Neuronal stem cell (in vitro differentiated cells): ENCODE measurements around the gene KAZN.
"Not testable (repeated sequence)": the region's sequence is repeated elsewhere in the genome, so short reads cannot be mapped to it uniquely, and the experiment has no call there.

Experiments used
- DNase-seq: peaks from one replicate; pipeline ENCODE4 v3.0.0-alpha.2; 2013; ENCODE audit warnings: low spot score
- H2AFZ ChIP-seq: one replicate; pipeline ENCODE4 v1.6.1; 2013; ENCODE audit warnings: mild to moderate bottlenecking, low read length, inconsistent platforms
- H2AK5ac ChIP-seq: 2 replicates; pipeline ENCODE4 v1.6.1; 2013; ENCODE audit warnings: low read depth, mild to moderate bottlenecking, inconsistent platforms, low read length, moderate library complexity, mixed read lengths
- H2BK120ac ChIP-seq: 2 replicates; pipeline ENCODE4 v1.6.1; 2013; ENCODE audit warnings: low read depth, mild to moderate bottlenecking, inconsistent platforms, low read length, moderate library complexity, mixed read lengths
- H2BK12ac ChIP-seq: one replicate; pipeline ENCODE4 v1.6.1; 2013; ENCODE audit warnings: low read length, inconsistent platforms
- H2BK15ac ChIP-seq: 2 replicates; pipeline ENCODE4 v1.6.1; 2013; ENCODE audit warnings: mild to moderate bottlenecking, low read length, inconsistent platforms, mixed read lengths
- H2BK5ac ChIP-seq: one replicate; pipeline ENCODE4 v1.6.1; 2013; ENCODE audit warnings: inconsistent platforms, mild to moderate bottlenecking, low read length, moderate library complexity
- H3K14ac ChIP-seq: one replicate; pipeline ENCODE4 v1.6.1; 2013; ENCODE audit warnings: low read length, inconsistent platforms
- H3K18ac ChIP-seq: 2 replicates; pipeline ENCODE4 v1.6.1; 2013; ENCODE audit warnings: low read length, inconsistent platforms
- H3K23ac ChIP-seq: 2 replicates; pipeline ENCODE4 v1.6.1; 2013; ENCODE audit warnings: low read depth, mild to moderate bottlenecking, mixed read lengths, low read length, inconsistent platforms; ENCODE audit not compliant: poor library complexity
- H3K27ac ChIP-seq: replicated peaks from 3 replicates; pipeline ENCODE4 v1.5.1; 2013; ENCODE audit warnings: low read length, inconsistent platforms
- H3K27me3 ChIP-seq, 3 experiments: 2 replicates each; pipeline ENCODE4 v1.6.1; 2013; ENCODE audit warnings: low read length in 3 of 3, mild to moderate bottlenecking in 2 of 3, inconsistent platforms in 1 of 3, low read depth in 1 of 3, mixed read lengths in 1 of 3, moderate library complexity in 1 of 3; ENCODE audit not compliant: control insufficient read depth in 3 of 3, insufficient read depth in 3 of 3
- H3K36me3 ChIP-seq, 2 donors: replicated peaks in 1 of 2; 2 replicates each; pipeline ENCODE4 v1.6.1; 2013; ENCODE audit warnings: low read length in 2 of 2; ENCODE audit not compliant: control insufficient read depth in 2 of 2, insufficient read depth in 2 of 2
- H3K4ac ChIP-seq: 2 replicates; pipeline ENCODE4 v1.6.1; 2013; ENCODE audit warnings: inconsistent platforms, mild to moderate bottlenecking, low read length, moderate library complexity
- H3K4me1 ChIP-seq, 2 donors: 1 replicate in 1 of 2; 2 replicates in 1 of 2; pipeline ENCODE4 v1.6.1; 2013; ENCODE audit warnings: low read length in 2 of 2, low read depth in 1 of 2; ENCODE audit not compliant: control insufficient read depth in 2 of 2, insufficient read depth in 1 of 2
- H3K4me2 ChIP-seq: one replicate; pipeline ENCODE4 v1.6.1; 2013; ENCODE audit warnings: mild to moderate bottlenecking, low read length, inconsistent platforms; ENCODE audit not compliant: insufficient read depth, poor library complexity, severe bottlenecking
- H3K4me3 ChIP-seq, 2 donors: 2 replicates each; pipeline ENCODE4 v1.5.1; 2013; ENCODE audit warnings: low read length in 2 of 2, mild to moderate bottlenecking in 2 of 2, inconsistent platforms in 1 of 2, moderate library complexity in 1 of 2
- H3K79me1 ChIP-seq: one replicate; pipeline ENCODE4 v1.6.1; 2013; ENCODE audit warnings: low read depth, mild to moderate bottlenecking, inconsistent platforms, low read length, moderate library complexity
- H3K9ac ChIP-seq: one replicate; pipeline ENCODE4 v1.6.1; 2013; ENCODE audit warnings: mild to moderate bottlenecking, low read depth, low read length, inconsistent platforms; ENCODE audit not compliant: poor library complexity
- H3K9me3 ChIP-seq, 2 donors: replicated peaks in 1 of 2; 2 replicates each; pipeline versions ENCODE3 to v1.6.1; 2013; ENCODE audit warnings: low read length in 2 of 2, mild to moderate bottlenecking in 2 of 2, inconsistent platforms in 1 of 2, low read depth in 1 of 2, mixed read lengths in 1 of 2, moderate library complexity in 1 of 2; ENCODE audit not compliant: control insufficient read depth in 2 of 2, insufficient read depth in 1 of 2
- H4K8ac ChIP-seq: one replicate; pipeline ENCODE4 v1.6.1; 2013; ENCODE audit warnings: low read depth, mild to moderate bottlenecking, inconsistent platforms, low read length, moderate library complexity
- H4K91ac ChIP-seq: one replicate; pipeline ENCODE4 v1.6.1; 2013; ENCODE audit warnings: low read length, low read depth, mild to moderate bottlenecking, inconsistent platforms; ENCODE audit not compliant: poor library complexity
- WGBS, 2 donors: extraction: QIAGEN DNeasy Blood & Tissue Kit; methylation state at CpG; one replicate each; pipeline ENCODE4 v1.1.7; 2013; ENCODE audit warnings: missing lambda C conversion rate in 2 of 2, mixed read lengths in 1 of 2; ENCODE audit not compliant: insufficient read length in 2 of 2, insufficient replicate concordance in 1 of 2; ENCODE audit errors: extremely low coverage in 2 of 2; 5-methylcytosine and 5-hydroxymethylcytosine counted together

The KAZN gene

DNA sequence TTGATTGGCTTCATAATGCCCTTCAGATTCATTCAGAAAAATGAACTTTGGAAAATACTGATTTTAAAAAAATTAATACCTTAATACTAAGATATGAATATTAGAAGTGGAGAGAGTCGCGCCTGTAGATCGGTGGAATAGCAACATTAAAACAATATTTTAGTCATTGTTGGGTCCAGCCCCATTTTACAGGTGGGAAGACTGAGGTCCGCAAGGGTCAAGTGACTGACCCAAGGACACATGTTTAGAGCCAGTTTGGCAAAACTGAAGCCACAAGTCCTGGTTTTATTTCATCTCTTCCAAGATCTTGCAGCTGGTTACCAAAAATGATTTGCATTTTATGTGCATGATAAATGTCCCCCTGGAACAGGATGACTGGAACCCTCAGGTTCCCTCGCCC is 441.4 kb downstream of the KAZN start:
- Histone ChIP-seq H4K91ac (no peak overlapping the region), H3K14ac (no peak overlapping the region), H2BK5ac (no peak overlapping the region), H2AFZ (no peak overlapping the region), H4K8ac (no peak overlapping the region), H2BK15ac (no peak overlapping the region), H2BK120ac (no peak overlapping the region), H2AK5ac (no peak overlapping the region), H3K27me3 (no peaks in the 10 kb centered on the region), H3K9me3 (no peaks in the 10 kb centered on the region), H3K4ac (no peak overlapping the region), H3K4me3 (no peak overlapping the region), H3K18ac (peak overlapping the region; percentile 52), H3K36me3 (peaks cover 0 to 43% of the 10 kb centered on the region in 2 donors), H3K79me1 (no peaks in the 10 kb centered on the region), H3K4me1 (peaks cover 9 to 16% of the 10 kb centered on the region in 2 donors), H3K4me2 (no peak overlapping the region), H2BK12ac (no peak overlapping the region), H3K27ac (no peak overlapping the region), H3K23ac (no peak overlapping the region), H3K9ac (no peak overlapping the region)
- WGBS, 2 donors, result no CpG with 5 or more reads among the region's 5 CpGs
- no peak for DNase-seq

DNA sequence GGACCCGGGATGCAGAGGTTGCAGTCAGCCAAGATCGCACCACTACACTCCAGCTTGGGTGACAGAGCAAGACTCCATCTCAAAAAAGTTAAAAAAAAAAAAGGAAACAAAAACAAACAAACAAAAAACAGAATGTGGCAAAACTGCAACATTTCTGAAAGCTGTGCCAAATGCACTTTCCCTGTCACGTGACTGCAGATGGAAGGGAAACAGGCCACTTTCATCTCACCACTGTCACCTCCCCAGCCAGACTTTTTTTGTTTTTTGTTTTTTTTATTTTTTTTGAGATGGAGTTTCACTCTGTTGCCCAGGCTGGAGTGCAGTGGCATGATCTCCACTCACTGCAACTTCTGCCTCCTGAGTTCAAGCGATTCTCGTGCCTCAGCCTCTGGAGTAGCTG is 442.2 kb downstream of the KAZN start:
- H2AFZ ChIP-seq, H3K18ac ChIP-seq, H3K27me3 ChIP-seq, H3K4ac ChIP-seq, H4K91ac ChIP-seq, H3K4me2 ChIP-seq, DNase-seq, H2AK5ac ChIP-seq, H2BK120ac ChIP-seq, H3K9me3 ChIP-seq, H4K8ac ChIP-seq, H3K79me1 ChIP-seq, H3K14ac ChIP-seq, H3K9ac ChIP-seq, H3K27ac ChIP-seq, H2BK5ac ChIP-seq, H3K23ac ChIP-seq, H2BK15ac ChIP-seq, H2BK12ac ChIP-seq, H3K4me3 ChIP-seq: not testable (repeated sequence)
- Histone ChIP-seq H3K36me3 (peaks cover 0 to 43% of the 10 kb centered on the region in 2 donors), H3K4me1 (peaks cover 9 to 16% of the 10 kb centered on the region in 2 donors)
- no CpG with 5 or more reads among the region's 5 CpGs for WGBS, 2 donors

DNA sequence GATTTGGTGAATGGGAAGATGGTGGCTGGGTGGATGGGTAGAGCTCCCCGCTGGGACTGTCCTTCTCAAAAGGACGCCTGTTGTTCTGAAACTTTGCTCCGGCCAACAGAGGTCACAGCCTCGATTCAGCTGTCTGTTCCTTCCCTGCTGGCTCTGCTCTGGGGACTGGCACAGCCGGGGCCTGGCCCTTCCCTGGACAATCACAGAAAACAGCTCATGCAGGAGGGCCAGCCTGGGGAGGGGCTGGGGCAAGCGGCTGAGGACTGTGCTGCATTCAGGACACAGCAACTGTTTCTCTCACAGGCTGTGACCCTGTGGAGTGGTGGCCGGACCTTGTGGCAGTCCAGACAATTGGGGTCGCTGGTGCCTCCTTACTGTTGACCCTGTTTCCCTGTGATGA is 444.4 kb downstream of the KAZN start:
- Histone ChIP-seq H3K23ac (no peak overlapping the region), H4K8ac (no peak overlapping the region), H3K36me3 (peaks cover 0 to 49% of the 10 kb centered on the region in 2 donors), H2BK5ac (no peak overlapping the region), H2BK15ac (no peak overlapping the region), H3K9ac (no peak overlapping the region), H3K18ac (no peak overlapping the region), H3K4ac (no peak overlapping the region), H2BK120ac (no peak overlapping the region), H2BK12ac (no peak overlapping the region), H3K79me1 (no peaks in the 10 kb centered on the region), H3K14ac (no peak overlapping the region), H3K4me2 (no peak overlapping the region), H3K4me3 (no peak overlapping the region), H4K91ac (no peak overlapping the region), H3K27ac (peak overlapping the region; percentile 8), H3K9me3 (no peaks in the 10 kb centered on the region), H3K27me3 (peaks cover 0 to 2% (median 0%) of the 10 kb centered on the region in 3 experiments), H2AK5ac (no peak overlapping the region), H2AFZ (no peak overlapping the region), H3K4me1 (peaks cover 9 to 20% of the 10 kb centered on the region in 2 donors)
- WGBS, 2 donors, result no CpG with 5 or more reads among the region's 8 CpGs
- peak; percentile 70 for DNase-seq

DNA sequence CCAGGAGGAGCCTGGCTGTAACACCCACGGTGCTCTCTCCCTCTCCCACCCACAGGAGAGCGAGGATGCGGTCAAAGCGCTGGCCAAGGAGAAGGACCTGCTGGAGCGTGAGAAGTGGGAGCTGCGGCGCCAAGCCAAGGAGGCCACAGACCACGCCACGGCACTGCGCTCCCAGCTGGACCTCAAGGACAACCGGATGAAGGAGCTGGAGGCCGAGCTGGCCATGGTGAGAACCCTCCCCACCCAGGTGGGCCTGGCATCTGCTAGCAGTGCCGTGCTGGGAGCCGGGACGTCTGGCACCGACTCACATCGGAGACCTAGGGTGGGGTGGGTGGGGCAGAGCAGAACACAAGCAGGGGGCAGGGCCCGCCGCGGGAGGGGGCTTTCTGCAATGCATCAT is 445.4 kb downstream of the KAZN start:
- peak overlapping the region; percentile 3 for H4K91ac ChIP-seq
- H3K36me3 ChIP-seq, result peaks cover 0 to 51% of the 10 kb centered on the region in 2 donors
- H2AK5ac ChIP-seq, result peak overlapping the region; percentile 79
- H3K9ac ChIP-seq, result no peak overlapping the region
- peaks cover 0 to 2% (median 0%) of the 10 kb centered on the region in 3 experiments for H3K27me3 ChIP-seq
- no peak overlapping the region for H3K4me3 ChIP-seq
- no peak overlapping the region for H2BK12ac ChIP-seq
- H3K27ac ChIP-seq, result no peak overlapping the region
- no peak overlapping the region for H2BK120ac ChIP-seq
- H3K23ac ChIP-seq, result peak overlapping the region; percentile 87
- H4K8ac ChIP-seq, result no peak overlapping the region
- no peak overlapping the region for H2AFZ ChIP-seq
- H2BK15ac ChIP-seq, result peak overlapping the region; percentile 90
- H2BK5ac ChIP-seq, result no peak overlapping the region
- no peak overlapping the region for H3K4me2 ChIP-seq
- H3K79me1 ChIP-seq, result no peaks in the 10 kb centered on the region
- H3K18ac ChIP-seq, result peak overlapping the region; percentile 94
- DNase-seq, result no peak
- H3K9me3 ChIP-seq, result no peaks in the 10 kb centered on the region
- peak overlapping the region; percentile 72 for H3K4ac ChIP-seq
- no CpG with 5 or more reads among the region's 20 CpGs for WGBS, 2 donors
- no peak overlapping the region for H3K14ac ChIP-seq
- H3K4me1 ChIP-seq, result peaks cover 9 to 20% of the 10 kb centered on the region in 2 donors
